ENCODE data around the gene SEC16A.
A peak's percentile ranks its signal among the peaks of the same experiment; 100 is the strongest.

SEC16A gene

GRCh38 chr9:136486823-136487620, 4.2 kb upstream of the SEC16A start:
- DNase-seq: no peak

GRCh38 chr9:136486131-136486530, 3.3 kb upstream of the SEC16A start:
- no peak for DNase-seq

GRCh38 chr9:136485049-136486045, 2.5 kb upstream of the SEC16A start:
- peak; percentile 14 for DNase-seq

GRCh38 chr9:136484153-136485048, 1.6 kb upstream of the SEC16A start:
- DNase-seq: no peak

GRCh38 chr9:136483589-136484152, 831 bp upstream of the SEC16A start:
- peak; percentile 85 for DNase-seq

- no peak for DNase-seq
Measured at GRCh38 chr9:136482046-136482792, 621 bp downstream of the SEC16A start.

- DNase-seq: no peak
Measured at GRCh38 chr9:136481558-136481957, 1.3 kb downstream of the SEC16A start.

- DNase-seq: no peak
Measured at GRCh38 chr9:136476369-136477150, 6.3 kb downstream of the SEC16A start.

GRCh38 chr9:136474974-136475865, 7.6 kb downstream of the SEC16A start:
- no peak for DNase-seq

GRCh38 chr9:136474021-136474640, 8.7 kb downstream of the SEC16A start:
- no peak for DNase-seq

- DNase-seq: no peak
Measured at GRCh38 chr9:136473354-136473721, 9.5 kb downstream of the SEC16A start.

GRCh38 chr9:136472640-136473353, 10.0 kb downstream of the SEC16A start:
- no peak for DNase-seq

GRCh38 chr9:136471802-136472487, 10.9 kb downstream of the SEC16A start:
- no peak for DNase-seq

- no peak for DNase-seq
Measured at GRCh38 chr9:136470792-136471469, 11.9 kb downstream of the SEC16A start.

GRCh38 chr9:136470356-136470755, 12.5 kb downstream of the SEC16A start:
- no peak for DNase-seq

- DNase-seq: no peak
Measured at GRCh38 chr9:136467766-136468165, 15.1 kb downstream of the SEC16A start.

GRCh38 chr9:136466155-136466541, 16.7 kb downstream of the SEC16A start:
- DNase-seq: no peak
